ENCODE measurements around the gene SLC25A42. TPM values are rescaled to one million over a fixed set of nuclear protein-coding genes. Genes with fewer than 3 reads are reported as not detected.
"Not testable (repeated sequence)": the region's sequence is repeated elsewhere in the genome, so short reads cannot be mapped to it uniquely, and the experiment has no call there.

Gene SLC25A42, protein sequence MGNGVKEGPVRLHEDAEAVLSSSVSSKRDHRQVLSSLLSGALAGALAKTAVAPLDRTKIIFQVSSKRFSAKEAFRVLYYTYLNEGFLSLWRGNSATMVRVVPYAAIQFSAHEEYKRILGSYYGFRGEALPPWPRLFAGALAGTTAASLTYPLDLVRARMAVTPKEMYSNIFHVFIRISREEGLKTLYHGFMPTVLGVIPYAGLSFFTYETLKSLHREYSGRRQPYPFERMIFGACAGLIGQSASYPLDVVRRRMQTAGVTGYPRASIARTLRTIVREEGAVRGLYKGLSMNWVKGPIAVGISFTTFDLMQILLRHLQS
- total RNA-seq = 5.4 and 5.6 TPM in 2 replicates

DNA sequence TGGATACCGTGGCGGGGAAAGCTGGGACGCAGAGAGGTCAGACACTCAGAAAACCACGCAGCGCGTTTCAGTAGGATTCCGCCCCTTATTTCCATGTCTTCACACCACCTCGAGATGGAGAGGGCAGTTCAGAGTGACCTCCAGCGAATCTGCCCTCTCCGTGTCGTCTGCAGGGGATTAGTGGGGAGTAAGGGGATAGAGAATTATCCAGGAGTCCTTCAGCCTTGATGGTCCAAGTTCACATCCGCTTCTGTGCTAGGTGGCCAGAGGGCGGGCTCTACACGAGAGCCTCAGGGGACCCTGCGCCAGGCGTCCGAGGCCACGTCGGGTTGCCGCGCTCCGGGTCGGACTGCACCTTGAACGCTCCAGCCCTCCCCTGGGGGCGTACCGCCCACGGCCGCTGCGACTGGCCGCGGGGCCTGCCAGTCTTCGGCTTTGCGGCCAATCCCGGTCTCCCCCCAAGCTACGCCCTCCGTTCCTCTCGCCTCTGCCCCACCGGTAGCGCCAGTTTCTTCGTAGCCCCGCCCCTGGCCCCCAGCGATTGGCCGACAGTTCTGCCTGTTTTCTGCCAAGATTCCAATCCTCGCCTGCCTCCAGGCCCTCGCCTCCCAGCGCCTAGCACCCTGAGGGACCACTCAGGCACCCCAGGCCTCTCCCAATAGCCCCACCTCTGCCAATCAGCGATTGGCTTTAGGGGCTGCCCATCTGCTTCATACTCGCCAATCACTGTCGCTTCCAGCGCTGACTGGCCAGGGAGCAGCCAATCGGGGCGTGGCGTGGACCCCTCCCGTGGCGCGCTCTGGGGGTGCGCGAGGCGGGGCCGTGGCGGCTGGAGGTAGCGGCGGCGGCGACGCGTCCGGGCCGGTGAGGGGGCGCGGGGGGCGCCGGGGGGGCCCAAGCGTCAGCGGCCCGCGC, at the start of gene SLC25A42:
Gene SLC25A42 (plus strand): TSS at position 812 of the 915 bp plus-strand sequence. CDS start 32,131 bp downstream, outside the sequence.
- Histone ChIP-seq H3K36me3 (ENCODE audit: insufficient read depth, low read length) (peaks cover 9% of the 10 kb centered on the region), H3K79me2 (ENCODE audit: insufficient read depth, low read length) (no peaks in the 10 kb centered on the region), H4K20me1 (ENCODE audit: insufficient read depth, low read length) (no peaks in the 10 kb centered on the region), H3K9me3 (ENCODE audit: low read depth, low read length) (no peaks in the 10 kb centered on the region), H3K4me3 (ENCODE audit: insufficient read depth, low read length) (peak within 1 kb of the TSS; percentile 77), H3K27ac (ENCODE audit: low read depth, low read length) (peak within 1 kb of the TSS; percentile 47), H2AFZ (ENCODE audit: low read length) (peak within 1 kb of the TSS; percentile 86), H3K4me1 (ENCODE audit: insufficient read depth, low read length) (peaks cover 28% of the 10 kb centered on the region), H3K27me3 (ENCODE audit: insufficient read depth, low read length) (no peaks in the 10 kb centered on the region), H3K4me2 (ENCODE audit: insufficient read depth, low read length) (peak within 1 kb of the TSS; percentile 99)
- TF ChIP-seq, protein P1, sequence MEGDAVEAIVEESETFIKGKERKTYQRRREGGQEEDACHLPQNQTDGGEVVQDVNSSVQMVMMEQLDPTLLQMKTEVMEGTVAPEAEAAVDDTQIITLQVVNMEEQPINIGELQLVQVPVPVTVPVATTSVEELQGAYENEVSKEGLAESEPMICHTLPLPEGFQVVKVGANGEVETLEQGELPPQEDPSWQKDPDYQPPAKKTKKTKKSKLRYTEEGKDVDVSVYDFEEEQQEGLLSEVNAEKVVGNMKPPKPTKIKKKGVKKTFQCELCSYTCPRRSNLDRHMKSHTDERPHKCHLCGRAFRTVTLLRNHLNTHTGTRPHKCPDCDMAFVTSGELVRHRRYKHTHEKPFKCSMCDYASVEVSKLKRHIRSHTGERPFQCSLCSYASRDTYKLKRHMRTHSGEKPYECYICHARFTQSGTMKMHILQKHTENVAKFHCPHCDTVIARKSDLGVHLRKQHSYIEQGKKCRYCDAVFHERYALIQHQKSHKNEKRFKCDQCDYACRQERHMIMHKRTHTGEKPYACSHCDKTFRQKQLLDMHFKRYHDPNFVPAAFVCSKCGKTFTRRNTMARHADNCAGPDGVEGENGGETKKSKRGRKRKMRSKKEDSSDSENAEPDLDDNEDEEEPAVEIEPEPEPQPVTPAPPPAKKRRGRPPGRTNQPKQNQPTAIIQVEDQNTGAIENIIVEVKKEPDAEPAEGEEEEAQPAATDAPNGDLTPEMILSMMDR (IDR thresholded peaks at IDR 0.05; ENCODE audit: extremely low read depth, low read depth, low read length) = no peak
- peak; percentile 100 for DNase-seq (ENCODE audit: insufficient read length, low spot score, missing footprints)

DNA sequence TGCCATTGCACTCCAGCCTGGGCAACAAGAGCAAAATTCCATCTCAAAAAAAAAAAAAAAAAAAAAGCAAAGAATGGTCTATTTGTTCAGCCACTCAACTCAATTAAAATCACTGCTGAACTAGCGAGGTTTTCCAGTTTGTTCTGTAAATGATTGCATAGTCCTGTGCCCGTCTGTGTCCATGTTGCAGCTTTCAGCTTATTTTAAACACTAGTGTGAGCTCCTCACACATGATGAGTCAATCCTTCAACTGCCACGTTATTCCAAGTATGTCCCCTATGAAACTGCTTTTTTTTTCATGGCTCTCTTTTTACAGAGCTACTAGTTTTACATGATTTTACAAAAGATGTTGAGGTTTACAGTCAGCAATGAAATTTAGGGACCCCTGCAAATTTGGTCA, 42.7 kb upstream of the SLC25A42 start:
- Histone ChIP-seq H3K79me2 (ENCODE audit: insufficient read depth, low read length) (peaks cover 84% of the 10 kb centered on the region), H4K20me1 (ENCODE audit: insufficient read depth, low read length) (peaks cover 32% of the 10 kb centered on the region), H3K9me3 (ENCODE audit: low read depth, low read length) (no peaks in the 10 kb centered on the region), H3K36me3 (ENCODE audit: insufficient read depth, low read length) (peaks cover 69% of the 10 kb centered on the region), H3K4me1 (ENCODE audit: insufficient read depth, low read length) (peaks cover 15% of the 10 kb centered on the region), H2AFZ (ENCODE audit: low read length) (no peak overlapping the region), H3K4me2 (ENCODE audit: insufficient read depth, low read length) (peak overlapping the region; percentile 49), H3K27me3 (ENCODE audit: insufficient read depth, low read length) (no peaks in the 10 kb centered on the region), H3K4me3 (ENCODE audit: insufficient read depth, low read length) (no peak overlapping the region), H3K27ac (ENCODE audit: low read depth, low read length) (peak overlapping the region; percentile 69)
- no peak for DNase-seq (ENCODE audit: insufficient read length, low spot score, missing footprints)
- TF ChIP-seq, protein P1 (IDR thresholded peaks at IDR 0.05; ENCODE audit: extremely low read depth, low read depth, low read length) = no peak

DNA sequence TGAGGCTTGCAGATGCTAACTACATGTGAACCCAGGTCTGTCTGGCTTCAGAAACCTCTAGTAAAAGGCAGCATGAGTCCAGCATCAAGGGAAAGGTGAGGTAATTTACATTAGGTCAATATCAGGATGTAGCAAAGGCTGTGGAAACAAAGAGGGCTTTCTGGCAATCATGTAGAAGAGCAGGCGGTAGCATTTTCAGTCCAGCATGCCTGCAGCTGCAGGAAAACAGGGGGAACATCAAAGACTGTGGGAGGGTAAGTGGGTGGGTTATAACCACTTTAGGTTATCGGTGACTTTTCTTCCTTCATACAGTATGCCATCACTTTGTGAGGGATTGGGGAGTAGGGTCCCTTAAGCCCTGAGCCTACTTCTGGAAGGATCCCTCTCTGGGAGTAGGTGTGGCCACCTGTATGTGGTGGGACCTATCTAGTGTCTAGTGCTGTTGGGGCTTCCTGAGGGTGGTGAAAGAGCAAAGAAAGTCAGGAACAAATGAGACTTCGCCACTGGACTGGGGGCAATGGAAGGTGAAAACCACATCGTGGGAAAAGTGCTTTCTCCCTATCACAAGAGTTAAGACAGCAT, 41.3 kb upstream of the SLC25A42 start:
- peaks cover 84% of the 10 kb centered on the region for H3K79me2 ChIP-seq (ENCODE audit: insufficient read depth, low read length)
- H3K27me3 ChIP-seq (ENCODE audit: insufficient read depth, low read length) = no peaks in the 10 kb centered on the region
- H3K36me3 ChIP-seq (ENCODE audit: insufficient read depth, low read length) = peaks cover 69% of the 10 kb centered on the region
- H3K4me1 ChIP-seq (ENCODE audit: insufficient read depth, low read length) = peaks cover 22% of the 10 kb centered on the region
- H3K9me3 ChIP-seq (ENCODE audit: low read depth, low read length) = no peaks in the 10 kb centered on the region
- H3K4me2 ChIP-seq (ENCODE audit: insufficient read depth, low read length) = no peak overlapping the region
- DNase-seq (ENCODE audit: insufficient read length, low spot score, missing footprints) = no peak
- no peak overlapping the region for H3K4me3 ChIP-seq (ENCODE audit: insufficient read depth, low read length)
- TF ChIP-seq, protein P1 (IDR thresholded peaks at IDR 0.05; ENCODE audit: extremely low read depth, low read depth, low read length) = no peak
- H3K27ac ChIP-seq (ENCODE audit: low read depth, low read length) = peak overlapping the region; percentile 4
- H2AFZ ChIP-seq (ENCODE audit: low read length) = no peak overlapping the region
- H4K20me1 ChIP-seq (ENCODE audit: insufficient read depth, low read length) = peaks cover 29% of the 10 kb centered on the region

- Histone ChIP-seq H3K79me2 (ENCODE audit: insufficient read depth, low read length) (peaks cover 84% of the 10 kb centered on the region), H4K20me1 (ENCODE audit: insufficient read depth, low read length) (peaks cover 26% of the 10 kb centered on the region), H3K4me1 (ENCODE audit: insufficient read depth, low read length) (peaks cover 22% of the 10 kb centered on the region), H3K36me3 (ENCODE audit: insufficient read depth, low read length) (peaks cover 67% of the 10 kb centered on the region)
- H2AFZ ChIP-seq (ENCODE audit: low read length); H3K27ac ChIP-seq (ENCODE audit: low read depth, low read length); H3K9me3 ChIP-seq (ENCODE audit: low read depth, low read length); H3K4me3 ChIP-seq (ENCODE audit: insufficient read depth, low read length); H3K27me3 ChIP-seq (ENCODE audit: insufficient read depth, low read length); H3K4me2 ChIP-seq (ENCODE audit: insufficient read depth, low read length); DNase-seq (ENCODE audit: insufficient read length, low spot score, missing footprints): not testable (repeated sequence)
Measured at GRCh38 chr19:19023376-19023775, 40.4 kb upstream of the SLC25A42 start.
